Breast epithelium (tissue), 3 donors: ENCODE data around the gene TBXAS1.

Experiments used
- CTCF ChIP-seq, 3 donors: fragments of 450-650 bp; IDR thresholded peaks; one replicate each; pipeline ENCODE4 v1.5.1; 2016 to 2017; ENCODE audit warnings: antibody characterized with exemption in 3 of 3, mild to moderate bottlenecking in 3 of 3, moderate library complexity in 3 of 3
- POLR2A ChIP-seq: fragments of 450-650 bp; IDR thresholded peaks from one replicate; pipeline ENCODE4 v1.6.1; 2016; ENCODE audit warnings: antibody characterized with exemption, mild to moderate bottlenecking, moderate library complexity

- no peak for TF ChIP-seq POLR2A
- TF ChIP-seq CTCF (IDR thresholded peaks at IDR 0.05), result no peak
Observed at GRCh38 chr7:139923090-139923489, 94.0 kb downstream of the TBXAS1 start.
